CD4-positive, alpha-beta T cell treated with Interleukin-10 for 1 hour (primary cell): ENCODE data around the gene CRLF1.

Experiments used
- DNase-seq: peaks from one replicate; pipeline ENCODE4 v3.0.0-alpha.2; 2020

Gene CRLF1

DNA sequence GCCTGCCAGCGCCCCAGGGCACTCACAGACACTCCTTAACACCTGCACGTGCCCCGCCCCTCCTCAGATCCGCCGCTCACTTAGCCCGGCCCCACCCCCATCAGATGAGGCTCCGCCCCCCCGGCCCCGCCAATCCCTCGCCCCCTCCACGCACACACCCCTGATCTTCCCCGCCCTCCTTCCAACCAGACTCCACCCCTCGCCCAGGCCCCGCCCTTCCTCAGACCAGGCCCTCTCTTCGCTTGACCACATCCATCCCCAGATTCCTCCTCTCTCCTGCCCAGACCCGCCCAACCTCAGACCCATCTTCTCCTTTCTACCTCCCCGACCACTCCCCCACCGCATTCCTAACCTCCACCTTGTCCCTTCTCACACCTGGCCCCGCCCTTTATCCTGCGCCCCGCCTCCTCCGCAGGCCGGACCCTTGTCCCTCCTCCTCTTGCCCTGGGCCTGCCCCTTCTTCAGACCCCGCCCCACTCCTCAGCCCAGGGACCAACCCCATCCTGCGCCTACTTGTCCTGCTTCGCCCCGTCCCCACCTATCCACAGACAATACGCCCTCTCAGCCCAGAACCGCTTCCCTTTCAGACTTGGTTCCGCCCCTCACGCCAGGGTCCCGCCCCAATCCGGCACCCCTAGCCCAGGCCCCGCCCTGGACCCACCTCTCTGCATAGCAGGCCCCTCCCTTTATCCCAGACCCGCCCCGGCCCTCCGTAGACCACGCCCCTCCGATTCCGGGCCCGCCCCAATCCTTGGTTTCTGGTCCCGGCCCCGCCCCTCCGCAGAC is 29.8 kb upstream of the CRLF1 start:
- peak; percentile 98 for DNase-seq

DNA sequence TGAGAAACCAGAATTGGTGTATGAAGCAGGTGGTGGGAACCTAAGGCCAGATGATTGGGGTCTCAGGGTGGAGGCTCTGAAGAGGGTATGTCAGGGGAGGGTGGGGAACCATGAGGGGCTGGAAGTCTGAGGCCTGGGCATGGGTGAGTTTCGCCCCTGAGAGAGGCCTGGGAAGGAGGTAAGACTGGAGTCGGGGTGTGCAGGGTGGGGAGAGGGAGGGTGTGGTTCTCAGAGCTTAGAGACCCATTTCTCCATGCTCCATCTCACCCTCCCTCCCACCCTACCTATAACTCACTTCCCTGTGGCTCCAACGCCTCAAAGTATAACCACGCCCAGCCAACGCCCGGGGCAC is 29.2 kb upstream of the CRLF1 start:
- no peak for DNase-seq

DNA sequence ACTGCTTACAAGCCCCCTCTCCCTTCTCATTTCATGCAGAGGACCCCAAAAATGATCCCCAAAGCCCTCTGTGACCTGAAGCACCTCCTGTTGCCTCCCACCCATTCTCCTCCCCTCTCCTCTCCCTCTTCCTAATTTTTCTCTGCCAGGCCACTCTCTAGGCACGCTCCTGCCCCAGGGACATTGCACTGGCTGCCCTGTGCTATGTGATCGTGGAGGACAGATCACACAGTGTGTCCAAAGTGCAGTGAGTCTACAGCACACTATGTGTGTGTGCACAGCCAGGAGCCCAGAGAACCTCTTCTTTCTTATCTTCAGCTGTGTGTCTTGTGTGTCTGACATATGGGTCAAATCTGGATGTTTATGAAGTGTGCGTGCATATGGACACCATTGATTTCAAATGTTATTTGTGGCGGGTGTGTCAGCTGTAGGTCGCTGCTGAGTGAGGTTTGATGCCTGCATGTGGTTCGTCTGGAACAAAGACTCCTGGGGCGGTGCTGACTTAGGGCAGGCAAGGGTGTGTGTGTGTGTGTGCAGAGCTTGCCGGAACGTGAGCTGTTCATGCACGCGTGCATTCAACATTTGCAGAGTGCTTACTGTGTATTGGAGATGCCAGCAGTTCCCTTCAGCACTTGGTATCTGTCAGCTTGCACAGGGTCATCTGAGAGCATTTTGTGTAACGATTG is 28.2 kb upstream of the CRLF1 start:
- no peak for DNase-seq

DNA sequence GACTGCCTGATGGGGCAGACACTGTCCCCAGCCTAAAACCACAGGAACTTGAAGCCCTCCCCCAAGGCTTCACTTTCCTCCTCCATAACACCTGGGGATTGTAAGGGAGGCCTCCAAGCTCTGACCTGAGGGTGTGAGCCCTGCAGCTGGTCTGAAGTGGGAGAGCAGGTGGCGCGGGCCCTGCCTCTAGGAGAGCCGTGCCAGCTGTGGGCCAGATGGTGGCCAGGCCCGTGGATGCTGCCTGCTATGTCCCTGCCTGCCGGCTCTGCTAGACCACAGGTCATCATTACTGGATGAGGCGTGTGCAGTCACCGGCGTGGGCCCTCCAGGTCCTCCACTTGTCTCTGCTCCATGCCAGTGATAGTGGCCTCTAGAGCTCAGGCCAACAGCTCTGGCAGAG is 26.7 kb upstream of the CRLF1 start:
- no peak for DNase-seq

DNA sequence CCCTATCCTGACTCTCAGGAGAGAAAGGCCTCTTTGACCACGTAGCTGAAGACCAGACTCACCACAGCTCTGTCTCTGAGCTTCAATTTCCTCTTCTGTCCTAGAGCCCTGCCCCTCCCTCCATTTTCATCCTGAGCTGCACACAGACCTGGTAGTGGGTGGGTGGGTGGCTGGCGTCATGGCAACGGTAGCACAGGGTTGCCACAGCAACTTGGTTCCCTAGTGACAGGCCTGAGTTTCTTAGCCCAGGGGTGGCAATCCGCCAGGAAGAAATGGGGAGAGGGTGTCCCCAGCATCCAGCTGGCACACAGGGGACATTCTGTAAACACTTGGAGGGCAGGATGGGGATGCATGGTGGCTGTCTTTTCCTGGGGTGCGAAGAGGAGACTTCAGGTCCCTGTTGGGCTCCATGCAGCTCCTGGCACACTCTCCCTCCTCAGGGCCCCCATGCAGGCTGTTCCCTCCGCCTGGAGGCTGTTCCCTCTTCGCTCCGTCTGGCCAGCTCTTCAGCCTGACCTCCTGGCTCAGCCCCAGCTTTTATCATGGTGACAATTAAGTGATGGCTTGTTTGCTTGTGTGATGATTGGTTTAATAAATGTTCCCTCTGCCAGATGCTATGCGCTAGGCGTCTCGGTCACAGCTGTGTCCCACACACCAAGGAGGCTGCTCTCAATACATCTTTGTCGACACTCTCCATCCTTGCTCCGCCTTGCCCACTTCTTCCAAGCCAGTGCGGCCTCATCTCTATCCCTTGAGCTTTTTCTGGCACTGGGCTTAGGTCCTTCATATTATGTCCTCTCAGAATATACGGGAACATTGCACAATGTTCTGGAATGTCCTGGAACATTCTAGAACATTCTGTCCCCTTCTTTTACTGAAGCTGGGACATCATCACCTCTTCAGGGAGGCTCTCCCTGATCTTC is 22.8 kb upstream of the CRLF1 start:
- no peak for DNase-seq

DNA sequence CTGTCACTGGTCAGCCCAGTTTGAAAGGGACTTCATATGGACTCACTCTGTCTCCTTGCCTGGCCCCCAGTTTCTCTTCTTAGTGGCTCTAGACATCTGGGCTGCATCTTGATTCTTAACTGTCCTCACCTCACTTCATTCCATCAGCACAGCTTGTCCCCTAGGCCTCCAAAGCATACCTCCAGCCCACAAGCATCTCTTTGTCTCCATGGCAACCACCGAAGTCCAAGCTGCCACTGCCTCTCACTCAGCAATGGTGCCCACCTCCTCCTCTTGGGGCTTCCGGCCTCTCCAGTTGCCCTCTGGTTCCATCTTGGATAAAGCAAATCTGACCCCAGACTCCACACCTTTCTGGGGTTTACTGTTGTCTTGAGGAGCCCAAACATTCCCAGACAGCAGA is 20.3 kb upstream of the CRLF1 start:
- DNase-seq = no peak

DNA sequence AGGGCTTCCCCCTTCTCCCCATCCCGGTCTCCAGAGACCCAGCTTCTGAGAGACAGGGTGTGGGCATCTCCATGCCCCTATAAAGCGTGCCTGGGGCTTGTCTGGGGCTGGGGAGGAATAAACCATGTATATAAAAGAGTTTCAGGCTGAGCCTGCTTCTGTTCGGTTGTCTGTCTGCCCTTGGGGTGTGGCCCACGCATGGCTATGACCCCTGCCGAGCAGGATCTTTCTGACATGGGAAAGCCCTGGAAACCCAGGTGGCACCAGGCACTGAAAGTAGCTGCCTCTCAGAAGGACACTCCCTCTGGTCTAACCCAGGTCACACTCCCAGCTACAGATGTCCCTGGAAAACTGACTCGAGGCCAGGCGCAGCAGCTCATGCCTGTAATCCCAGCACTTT is 14.3 kb upstream of the CRLF1 start:
- no peak for DNase-seq

DNA sequence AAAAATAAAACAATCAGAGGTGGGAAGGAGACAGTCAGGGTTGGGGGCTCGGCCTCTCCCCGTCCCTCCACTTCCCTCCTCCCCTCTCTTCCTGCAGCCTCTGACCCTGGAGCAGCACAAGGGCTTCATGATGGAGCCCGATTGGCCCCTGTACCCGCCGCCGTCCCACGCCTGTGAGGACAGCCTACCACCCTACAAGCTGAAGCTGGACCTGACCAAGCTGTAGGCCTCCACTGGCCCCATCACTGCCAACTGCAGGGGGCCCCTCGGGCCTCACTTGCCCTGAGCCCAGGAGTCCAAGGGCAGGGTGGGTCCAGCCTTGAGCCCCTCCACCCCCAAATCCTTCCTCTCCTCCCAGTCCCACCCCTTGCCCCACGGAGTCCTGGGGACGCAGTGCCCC is 13.7 kb upstream of the CRLF1 start:
- DNase-seq = no peak

DNA sequence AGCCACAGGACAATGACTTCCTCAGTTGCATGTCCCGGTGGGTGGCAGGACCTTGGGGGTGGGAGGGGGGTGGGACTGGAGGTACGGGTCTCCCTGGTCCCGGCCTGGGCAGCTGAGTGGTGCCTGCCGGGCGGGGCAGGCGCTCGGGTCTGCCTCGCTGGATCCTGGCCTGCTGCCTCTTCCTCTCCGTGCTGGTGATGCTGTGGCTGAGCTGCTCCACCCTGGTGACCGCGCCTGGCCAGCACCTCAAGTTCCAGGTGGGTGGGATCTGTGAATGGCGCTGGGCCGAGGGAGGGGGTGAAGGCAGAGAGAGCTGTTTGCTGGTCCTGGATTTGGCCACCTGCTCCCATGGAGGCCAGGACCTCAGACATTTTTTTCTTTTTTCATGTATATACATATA is 11.6 kb upstream of the CRLF1 start:
- no peak for DNase-seq

DNA sequence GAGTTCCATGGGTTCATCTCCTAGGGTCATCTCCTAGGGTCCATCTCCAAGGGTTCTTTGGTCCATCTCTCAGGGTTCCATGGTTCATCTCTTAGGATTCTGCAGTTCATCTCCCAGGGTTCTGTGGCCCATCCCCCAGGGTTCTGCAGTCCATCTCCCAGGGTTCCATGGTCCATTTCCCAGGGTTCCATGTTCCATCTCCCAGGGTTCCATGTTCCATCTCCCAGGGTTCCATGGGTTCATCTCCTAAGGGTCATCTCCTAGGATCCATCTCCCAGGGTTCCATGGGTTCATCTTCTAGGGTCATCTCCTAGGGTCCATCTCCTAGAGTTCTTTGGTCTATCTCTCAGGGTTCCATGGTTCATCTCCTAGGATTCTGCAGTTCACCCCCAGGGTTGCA is 11.0 kb upstream of the CRLF1 start:
- DNase-seq = no peak

DNA sequence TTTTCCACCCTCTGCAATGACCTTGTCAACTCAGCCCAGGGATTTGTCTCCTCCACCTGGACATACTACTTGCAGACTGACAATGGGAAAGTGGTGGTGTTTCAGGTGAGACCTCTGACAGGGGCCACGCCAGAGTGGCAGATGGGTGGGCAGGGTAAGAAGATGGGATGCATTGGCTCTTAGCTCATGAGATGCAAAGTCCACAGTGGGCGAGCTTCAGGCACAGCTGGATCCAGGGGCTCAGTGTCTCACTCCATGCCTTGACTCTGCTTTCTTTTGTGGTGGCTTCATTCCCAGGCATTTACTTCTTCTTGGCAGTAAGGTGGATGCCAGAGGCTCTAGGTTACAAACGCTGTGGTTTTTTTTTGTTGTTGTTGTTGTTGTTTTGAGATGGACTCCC is 9.4 kb upstream of the CRLF1 start:
- no peak for DNase-seq

DNA sequence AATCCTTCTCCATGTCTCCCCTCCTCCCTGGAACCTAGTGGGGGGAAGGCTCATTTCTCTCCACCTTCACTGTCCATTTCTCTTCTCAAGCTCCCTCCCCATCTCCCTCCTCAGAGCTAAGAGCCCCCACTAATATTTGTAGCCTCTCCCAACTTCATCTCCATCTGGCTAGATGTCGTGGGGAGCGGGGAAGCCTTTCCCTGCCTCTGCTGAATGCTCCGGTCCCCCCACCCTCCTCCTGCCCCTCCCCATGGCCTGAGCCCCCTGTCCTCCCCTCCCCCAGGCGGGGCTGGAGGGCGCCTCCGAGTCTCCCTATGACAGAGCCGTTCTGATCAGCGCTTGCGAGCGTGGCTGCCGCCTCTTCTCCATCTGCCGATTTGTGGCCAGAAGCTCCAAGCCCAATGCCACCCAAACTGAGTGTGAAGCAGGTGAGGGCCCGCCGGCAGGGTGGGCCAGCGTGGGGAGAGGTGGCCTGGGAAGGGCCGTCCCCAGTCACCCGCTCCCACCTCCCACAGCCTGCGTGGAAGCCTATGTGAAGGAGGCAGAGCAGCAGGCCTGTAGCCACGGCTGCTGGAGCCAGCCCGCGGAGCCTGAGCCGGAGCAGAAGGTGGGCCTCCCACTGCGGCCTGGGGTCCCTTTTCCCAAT is 7.1 kb upstream of the CRLF1 start:
- no peak for DNase-seq

DNA sequence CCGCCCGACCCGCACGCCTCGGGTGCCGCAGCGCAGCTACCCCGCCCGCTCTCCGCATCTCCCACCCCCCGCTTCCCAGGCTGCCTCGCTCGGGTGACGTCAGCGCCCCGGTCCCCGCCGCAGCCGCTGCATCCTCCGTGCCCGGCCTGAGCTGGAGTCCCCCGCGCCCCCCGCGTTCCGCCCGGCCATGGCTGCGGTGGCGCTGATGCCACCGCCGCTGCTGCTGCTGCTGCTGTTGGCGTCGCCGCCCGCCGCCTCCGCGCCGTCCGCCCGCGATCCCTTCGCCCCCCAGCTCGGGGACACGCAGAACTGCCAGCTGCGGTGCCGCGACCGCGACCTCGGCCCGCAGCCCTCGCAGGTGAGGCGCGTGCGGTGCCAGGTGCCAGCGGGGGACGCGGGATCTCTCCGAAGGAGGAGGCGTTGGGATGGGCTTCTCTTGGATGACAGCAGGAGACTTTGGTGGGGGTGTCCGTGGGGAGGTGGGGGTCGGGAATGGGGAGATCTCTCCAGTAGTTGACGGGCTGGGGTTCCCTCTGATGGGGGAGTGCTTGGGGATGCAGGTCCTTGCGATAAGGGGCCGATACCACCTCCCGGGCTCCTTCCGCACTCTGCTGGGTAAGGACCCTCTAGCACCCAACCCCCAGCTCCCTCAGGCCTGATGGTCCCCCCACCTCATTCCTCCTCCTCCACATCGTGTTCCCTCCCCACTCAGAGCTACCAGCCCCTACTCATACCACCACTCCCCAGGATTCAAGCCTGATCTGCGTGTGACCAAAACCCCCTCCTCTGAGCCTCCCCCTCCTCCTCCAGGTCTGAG is 6.4 kb upstream of the CRLF1 start, which contains the start of gene TMEM59L:
Gene TMEM59L, plus strand, starts transcription at position 99 of the 817 bp plus-strand sequence. Its CDS starts 89 bp downstream, at position 188.
- DNase-seq = peak; percentile 62

DNA sequence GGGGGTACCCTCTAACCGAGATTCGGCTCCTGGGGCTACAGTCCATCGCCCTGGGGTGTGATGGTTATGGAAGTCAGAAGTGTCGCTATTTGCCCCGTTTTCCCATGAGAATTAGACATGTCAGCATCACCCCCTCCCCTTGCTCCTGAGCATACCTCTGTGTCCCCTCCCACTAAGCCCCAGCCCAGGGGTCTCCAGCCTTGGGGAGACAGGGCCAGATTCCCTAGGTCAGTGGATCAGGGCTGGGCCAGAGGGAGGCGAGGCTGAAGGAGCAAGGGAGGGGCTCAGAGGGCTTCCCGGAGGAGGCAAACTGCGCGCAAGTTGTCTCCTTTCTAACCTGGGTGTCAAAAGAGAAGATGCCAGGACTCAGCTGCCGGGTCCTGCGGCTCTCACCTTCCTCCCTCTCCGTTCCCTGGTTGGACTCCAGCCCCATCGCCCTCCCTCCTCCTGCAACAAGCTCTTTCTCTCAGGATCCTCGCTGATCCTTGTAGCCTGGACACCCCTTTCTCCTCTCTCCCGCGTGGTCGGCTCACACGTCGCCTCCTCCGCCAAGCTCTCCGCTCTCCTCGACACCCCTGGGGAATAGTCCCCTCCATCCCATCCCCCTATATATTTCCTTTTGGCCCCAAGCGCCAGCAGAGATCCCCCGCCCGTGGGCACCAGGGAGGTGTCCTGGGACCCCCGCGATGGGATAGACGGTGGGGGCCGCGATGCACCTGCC is 5.6 kb upstream of the CRLF1 start:
- no peak for DNase-seq

DNA sequence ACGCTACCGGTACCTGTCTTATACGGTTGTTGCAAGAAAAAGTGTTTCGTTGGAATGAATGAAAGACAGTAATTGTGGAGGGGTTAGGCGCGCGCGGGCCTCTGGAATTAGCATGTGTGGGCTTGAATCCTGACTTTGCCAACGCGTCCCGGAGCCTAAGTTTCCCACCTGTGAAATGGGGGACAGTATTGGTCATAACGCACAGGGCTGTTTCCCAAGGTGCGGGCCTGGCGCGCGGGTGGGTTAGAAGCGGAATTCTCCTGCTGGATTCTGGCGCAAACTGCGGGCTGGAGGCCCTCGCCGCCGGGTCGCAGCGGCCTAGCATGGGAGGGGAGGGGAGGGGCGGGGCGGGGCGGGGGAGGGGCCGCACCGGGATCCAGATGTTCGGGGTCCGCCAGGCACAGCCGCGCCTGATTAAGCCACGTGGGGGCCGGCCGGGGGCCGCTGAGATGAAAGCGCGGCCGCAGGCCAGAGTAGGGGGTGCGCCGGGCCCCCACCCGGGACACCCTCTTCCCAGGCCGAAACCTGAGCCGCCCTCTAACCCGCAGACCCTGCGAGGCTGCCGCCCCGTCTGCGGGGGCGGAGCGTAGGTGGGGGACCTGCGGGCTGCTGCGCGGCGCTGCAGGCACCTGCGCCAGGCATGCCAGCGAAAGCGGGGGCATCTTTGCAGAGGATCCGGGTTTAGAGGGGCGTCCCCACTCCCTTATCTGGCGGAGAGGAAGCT is 4.9 kb upstream of the CRLF1 start:
- DNase-seq = peak; percentile 38

DNA sequence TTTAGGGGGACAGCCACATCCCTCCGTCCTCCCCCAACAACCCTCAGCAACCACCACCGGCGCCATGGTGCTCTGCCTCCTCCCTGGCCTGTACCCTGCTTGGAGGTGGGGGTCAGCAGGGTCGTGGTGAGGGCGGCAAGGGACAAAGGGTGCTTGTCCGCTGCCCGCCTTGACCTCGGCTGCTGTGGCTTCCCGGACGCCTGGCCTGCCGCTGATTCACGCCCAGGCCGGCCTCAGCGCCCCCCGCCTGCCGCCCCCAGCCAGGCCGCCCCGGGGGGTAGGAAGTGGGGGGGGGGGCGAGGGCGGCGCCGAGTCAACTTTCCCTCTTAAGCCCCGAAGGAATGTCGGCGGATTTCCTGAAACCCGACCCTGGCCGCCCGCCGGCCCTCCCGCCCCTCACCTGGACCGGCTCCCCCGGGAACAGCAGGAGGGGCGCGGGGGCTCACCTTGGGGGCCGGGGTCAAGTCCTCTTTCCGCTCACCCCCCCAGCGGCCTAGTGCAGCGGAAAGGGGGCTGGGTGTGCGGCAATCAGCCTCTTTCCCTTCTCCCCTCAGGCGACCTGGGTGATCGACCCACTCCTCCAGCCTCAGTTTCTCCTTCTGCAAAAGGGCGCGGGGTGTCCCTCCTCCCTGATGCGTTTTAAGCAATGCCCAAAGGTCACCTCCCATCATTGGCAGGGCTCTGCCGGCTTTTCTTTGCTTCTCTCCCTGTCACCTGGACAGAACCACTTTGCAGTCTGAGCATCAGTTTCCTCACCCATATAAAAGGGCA is 4.1 kb upstream of the CRLF1 start:
- DNase-seq = no peak

DNA sequence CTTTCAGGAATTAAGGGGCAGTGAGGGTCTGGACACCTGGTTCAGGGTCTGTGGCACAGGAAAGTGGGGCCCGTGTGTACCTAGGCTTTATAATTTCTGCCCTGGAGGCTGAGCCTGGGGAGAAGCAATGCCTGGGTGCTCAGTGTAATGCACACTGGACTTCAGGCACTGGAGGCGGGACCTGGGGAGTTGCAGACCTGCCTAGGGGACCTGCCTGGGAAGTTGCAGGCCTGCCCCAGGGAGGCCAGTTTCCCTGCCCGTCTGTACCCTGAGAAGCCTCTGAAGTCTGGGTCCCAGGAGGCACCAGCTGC is 3.6 kb upstream of the CRLF1 start:
- no peak for DNase-seq

DNA sequence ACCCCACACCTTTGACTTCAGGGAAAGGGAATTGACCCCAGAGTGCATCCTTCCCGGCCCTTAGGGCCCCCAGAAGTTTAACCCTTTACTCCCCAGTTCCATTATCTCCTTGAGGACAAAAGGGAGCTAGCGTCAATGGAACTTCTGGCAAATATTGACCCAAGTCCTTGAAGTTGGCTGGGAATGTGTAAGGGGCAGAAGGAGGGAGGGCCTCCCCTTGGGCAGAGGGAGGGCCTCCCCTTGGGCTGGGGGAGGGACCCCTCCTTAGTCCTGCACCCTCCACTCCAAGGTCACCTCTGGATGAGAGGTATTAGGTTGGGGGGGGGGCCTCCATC is 3.1 kb upstream of the CRLF1 start:
- no peak for DNase-seq

DNA sequence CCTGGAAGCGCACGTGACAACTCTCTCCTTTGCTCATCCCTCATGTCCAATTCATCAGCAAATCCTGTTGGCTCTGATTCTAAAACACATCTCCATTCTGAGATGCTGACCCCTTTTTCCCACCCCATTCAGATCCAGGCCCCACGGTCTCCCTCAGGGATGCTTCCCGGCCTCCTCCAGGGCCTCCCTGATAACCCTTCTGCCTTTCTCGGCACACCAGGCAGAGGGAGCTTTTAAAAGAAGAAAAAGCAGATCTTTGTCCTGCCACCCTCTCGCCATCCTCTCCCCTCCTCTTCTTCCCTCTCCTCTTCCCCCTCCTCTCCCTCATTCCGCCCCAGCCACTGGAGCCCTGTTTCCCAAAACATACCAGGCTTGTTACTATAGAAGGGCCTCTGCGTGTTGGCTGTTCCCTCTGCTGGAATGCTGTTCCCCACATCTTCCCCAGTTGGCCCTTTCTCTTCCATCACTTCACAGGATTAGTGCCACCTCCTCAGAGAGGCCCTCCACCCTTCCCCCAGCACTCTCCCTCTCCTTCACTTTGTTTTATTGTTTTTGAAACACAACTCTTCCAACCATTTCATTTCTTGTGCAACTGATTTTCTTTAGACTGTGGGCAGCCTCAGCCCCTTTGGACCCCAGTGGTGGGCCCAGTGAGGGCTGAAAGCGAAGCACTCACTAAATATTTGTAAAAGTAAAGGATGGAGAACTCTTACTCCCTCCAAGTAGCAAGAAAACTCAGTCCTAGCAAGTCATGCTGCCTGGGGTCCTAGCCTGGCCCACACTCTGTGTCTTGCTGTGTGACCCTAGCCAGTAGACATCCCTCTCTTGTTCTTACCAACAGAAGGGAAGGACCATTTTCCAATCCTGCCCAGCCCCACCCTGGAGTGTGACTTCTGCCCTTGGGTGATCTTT is 2.5 kb upstream of the CRLF1 start:
- no peak for DNase-seq
